OCI-LY7 (cell line): ENCODE measurements around the gene PCSK9. TPM values are rescaled to one million over a fixed set of nuclear protein-coding genes. Genes with fewer than 3 reads are reported as not detected.
"Not testable (repeated sequence)": the region's sequence is repeated elsewhere in the genome, so short reads cannot be mapped to it uniquely, and the experiment has no call there.

Source experiments
- BruUV-seq: library from RNA; stranded (reverse); fragments of 400-500 nt; replicated peaks from 2 replicates; lab custom pipeline; 2021; lab: Mats Ljungman, UMichigan
- CTCF ChIA-PET: fragments of 300-600 bp; sonication (Branson Sonifier 250); formaldehyde crosslinking; loops from one replicate; lab custom pipeline; 2022; ENCODE audit warnings: antibody characterized with exemption; ENCODE audit not compliant: unreplicated experiment; lab: Charles Lee
- POLR2A ChIA-PET: fragments of 300-600 bp; sonication (Branson Sonifier 250); formaldehyde crosslinking; loops from one replicate; lab custom pipeline; 2022; ENCODE audit warnings: antibody characterized with exemption; lab: Charles Lee
- DNase-seq: peaks from one replicate; pipeline ENCODE4 v3.0.0-alpha.2; 2015; ENCODE audit warnings: low spot score
- H2AFZ ChIP-seq: fragments of 200-600 bp; sonication (generic), shearing (Covaris generic); 2 replicates; pipeline ENCODE4 v1.6.1; 2014; ENCODE audit warnings: mild to moderate bottlenecking, antibody characterized with exemption, low read length, moderate library complexity
- H3K27ac ChIP-seq: fragments of 200-600 bp; sonication (generic); 2 replicates; pipeline ENCODE4 v1.5.1; 2014; ENCODE audit warnings: mixed run types, low read depth, mild to moderate bottlenecking, moderate library complexity, low read length, inconsistent platforms; ENCODE audit not compliant: poor library complexity, severe bottlenecking
- H3K36me3 ChIP-seq: fragments of 200-600 bp; sonication (generic); 2 replicates; pipeline ENCODE4 v1.6.1; 2014; ENCODE audit warnings: mild to moderate bottlenecking, antibody characterized with exemption, low read length, moderate library complexity, mixed read lengths; ENCODE audit not compliant: insufficient read depth
- H3K4me1 ChIP-seq: fragments of 200-600 bp; sonication (generic); 2 replicates; pipeline ENCODE4 v1.5.1; 2014; ENCODE audit warnings: mild to moderate bottlenecking, low read length; ENCODE audit not compliant: insufficient read depth, poor library complexity, severe bottlenecking
- H3K4me2 ChIP-seq: fragments of 200-600 bp; sonication (generic); 2 replicates; pipeline ENCODE4 v1.6.1; 2014; ENCODE audit warnings: mild to moderate bottlenecking, low read length
- H3K4me3 ChIP-seq: fragments of 200-600 bp; sonication (generic); 2 replicates; pipeline ENCODE4 v1.5.1; 2014; ENCODE audit warnings: mild to moderate bottlenecking, low read depth, low read length; ENCODE audit not compliant: poor library complexity, severe bottlenecking
- H3K79me2 ChIP-seq: fragments of 200-600 bp; sonication (generic); 2 replicates; pipeline ENCODE4 v1.6.1; 2016; ENCODE audit warnings: low read depth, mild to moderate bottlenecking, low read length, moderate library complexity, mixed read lengths; ENCODE audit not compliant: insufficient read depth
- H3K9me2 ChIP-seq: fragments of 200-600 bp; sonication (generic); 2 replicates; pipeline ENCODE4 v1.6.1; 2016; ENCODE audit warnings: mild to moderate bottlenecking, low read length, mixed read lengths; ENCODE audit not compliant: insufficient read depth
- H3K9me3 ChIP-seq: fragments of 200-600 bp; sonication (generic); 2 replicates; pipeline ENCODE4 v1.6.1; 2014; ENCODE audit warnings: mild to moderate bottlenecking, mixed run types, low read length, mixed read lengths
- H4K20me1 ChIP-seq: fragments of 200-600 bp; sonication (generic); 2 replicates; pipeline ENCODE4 v1.6.1; 2014; ENCODE audit warnings: mild to moderate bottlenecking, antibody characterized with exemption, low read length, moderate library complexity, mixed read lengths; ENCODE audit not compliant: insufficient read depth
- CTCF ChIP-seq: fragments of 200-600 bp; sonication (generic); conservative IDR thresholded peaks from 2 replicates; pipeline ENCODE4 v1.5.1; 2014; ENCODE audit warnings: mild to moderate bottlenecking, antibody characterized with exemption, low read length, moderate library complexity, mixed read lengths
- EZH2phosphoT487 ChIP-seq: fragments of 200-600 bp; sonication (generic); IDR thresholded peaks from 2 replicates; pipeline ENCODE4 v1.6.1; 2018; ENCODE audit warnings: low read depth, borderline replicate concordance, mild to moderate bottlenecking, mixed run types, antibody characterized with exemption, low read length, moderate library complexity, mixed read lengths
- intact Hi-C: fragments of 100-400 bp; cut with micrococcal nuclease; formaldehyde crosslinking; loops from one replicate; pipeline ENCODE4 v1.10.0; 2022; ENCODE audit not compliant: unreplicated experiment
- total RNA-seq, 2 experiments: library from RNA; depleted of rRNA in 1 of 2; stranded (reverse); fragments of >200 nt in 1 of 2; shearing (Covaris generic) in 1 of 2; gene quantifications; 2 replicates each; pipeline ENCODE4 v1.2.3, GENCODE V29; 2014 to 2022

Gene PCSK9
- total RNA-seq, 2 experiments from 2014 or later: not detected

GRCh38 chr1:55103891-55104290 lies 64.5 kb downstream of the PCSK9 start:
- intact Hi-C loops: no loop called here
- CTCF ChIA-PET: no interaction called here

DNA sequence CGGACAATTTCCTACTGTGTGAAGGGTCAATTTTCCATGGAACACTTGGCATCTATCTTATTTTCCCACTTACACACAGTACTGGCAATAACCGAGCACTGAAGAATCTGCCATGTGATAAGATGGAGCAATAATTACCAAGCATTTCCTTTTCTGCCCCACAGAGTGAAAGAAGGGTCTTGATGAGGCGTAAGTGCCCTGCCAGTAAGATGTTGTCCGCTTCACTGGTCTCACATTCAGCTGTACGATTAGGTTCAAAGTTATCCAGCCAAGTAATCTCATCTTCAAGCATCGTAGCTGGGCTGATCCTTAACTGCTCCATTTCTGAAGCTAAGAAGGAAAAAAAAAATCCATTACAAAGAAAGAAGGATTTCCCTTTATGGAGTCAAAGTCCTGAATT lies 67.8 kb downstream of the PCSK9 start:
- CTCF ChIA-PET: no interaction called here

More at GRCh38 chr1:55103891-55104290, 64.5 kb downstream of the PCSK9 start:
- no peak for DNase-seq
- POLR2A ChIA-PET: interaction anchor here (0.7 kb wide), 1 partner anchor 11 kb away, joined by 3 read pairs; no protein-coding TSS in a partner anchor
- H3K4me2 ChIP-seq: no peak overlapping the region
- no peaks in the 10 kb centered on the region for H3K9me2 ChIP-seq
- no peaks in the 10 kb centered on the region for H3K79me2 ChIP-seq
- H3K4me3 ChIP-seq: no peak overlapping the region
- peaks cover 4% of the 10 kb centered on the region; the same call in 1 of the 2 replicates for H4K20me1 ChIP-seq
- no peak overlapping the region for H2AFZ ChIP-seq
- H3K9me3 ChIP-seq: no peaks in the 10 kb centered on the region
- H3K27ac ChIP-seq: no peak overlapping the region
- H3K36me3 ChIP-seq: peaks cover 92% of the 10 kb centered on the region
- TF ChIP-seq EZH2phosphoT487 (no peak), CTCF (no peak)
- no TSS peak for BruUV-seq
- H3K4me1 ChIP-seq: no peaks in the 10 kb centered on the region

GRCh38 chr1:55109005-55109404 lies 69.7 kb downstream of the PCSK9 start:
- H2AFZ ChIP-seq, intact Hi-C loops, BruUV-seq, H3K79me2 ChIP-seq, H3K4me1 ChIP-seq, H3K4me2 ChIP-seq, POLR2A ChIA-PET, H4K20me1 ChIP-seq, H3K27ac ChIP-seq, H3K4me3 ChIP-seq, H3K9me3 ChIP-seq, H3K9me2 ChIP-seq, CTCF ChIA-PET, DNase-seq: not testable (repeated sequence)
- H3K36me3 ChIP-seq: peaks cover 71% of the 10 kb centered on the region

More for the DNA sequence above, 67.8 kb downstream of the PCSK9 start:
- no peaks in the 10 kb centered on the region for H3K79me2 ChIP-seq
- H3K4me3 ChIP-seq: no peak overlapping the region
- DNase-seq: no peak
- peaks cover 4% of the 10 kb centered on the region; the same call in 1 of the 2 replicates for H4K20me1 ChIP-seq
- H3K4me1 ChIP-seq: no peaks in the 10 kb centered on the region
- no TSS peak for BruUV-seq
- H2AFZ ChIP-seq: no peak overlapping the region
- TF ChIP-seq CTCF (no peak), EZH2phosphoT487 (no peak)
- H3K27ac ChIP-seq: no peak overlapping the region
- H3K4me2 ChIP-seq: no peak overlapping the region
- no peaks in the 10 kb centered on the region for H3K9me3 ChIP-seq
- peaks cover 74% of the 10 kb centered on the region for H3K36me3 ChIP-seq
- no peaks in the 10 kb centered on the region for H3K9me2 ChIP-seq
- intact Hi-C loops: no loop called here
- POLR2A ChIA-PET: interaction anchor here (0.6 kb wide), 1 partner anchor 133 kb away, joined by 3 read pairs; no protein-coding TSS in a partner anchor

Other genes starting within 250 kb of the PCSK9 start
- not detected in 2 replicates for gene TTC22, start 238.2 kb upstream of the PCSK9 start, total RNA-seq (2014; rRNA removed; shearing (Covaris generic))
- not detected in 2 replicates for gene TTC22, start 238.2 kb upstream of the PCSK9 start, total RNA-seq (2022)
- gene DHCR24, start 152.4 kb upstream of the PCSK9 start, total RNA-seq (2014; rRNA removed; shearing (Covaris generic)): 40.5 and 45.7 TPM in 2 replicates
- gene DHCR24, start 152.4 kb upstream of the PCSK9 start, total RNA-seq (2022): 84.4 and 93.6 TPM in 2 replicates
- not detected in 2 replicates for gene TMEM61, start 58.9 kb upstream of the PCSK9 start, total RNA-seq (2014; rRNA removed; shearing (Covaris generic))
- not detected in 2 replicates for gene TMEM61, start 58.9 kb upstream of the PCSK9 start, total RNA-seq (2022)
- gene BSND, start 40.6 kb upstream of the PCSK9 start, total RNA-seq (2014; rRNA removed; shearing (Covaris generic)): not detected in 2 replicates
- not detected in 2 replicates for gene BSND, start 40.6 kb upstream of the PCSK9 start, total RNA-seq (2022)
- gene USP24, start 175.8 kb downstream of the PCSK9 start, total RNA-seq (2014; rRNA removed; shearing (Covaris generic)): 35.1 and 42.5 TPM in 2 replicates
- 46.3 and 49.1 TPM in 2 replicates for gene USP24, start 175.8 kb downstream of the PCSK9 start, total RNA-seq (2022)